GM06990 (cell line): Measurements from ENCODE around the gene IKZF2.

Source experiments
- DNase-seq: peaks from one replicate; pipeline ENCODE4 v3.0.0-alpha.2; 2011; ENCODE audit not compliant: insufficient read length; ENCODE audit errors: extremely low read depth
- H3K27me3 ChIP-seq: replicated peaks from 2 replicates; pipeline ENCODE4 v1.6.0; 2011; ENCODE audit warnings: low read length; ENCODE audit not compliant: control insufficient read depth, insufficient read depth
- H3K36me3 ChIP-seq: 2 replicates; pipeline ENCODE4 v1.5.1; 2011; ENCODE audit warnings: low read length; ENCODE audit not compliant: control insufficient read depth, insufficient read depth
- H3K4me3 ChIP-seq: replicated peaks from 2 replicates; pipeline ENCODE4 v1.5.1; 2011; ENCODE audit warnings: low read depth, mild to moderate bottlenecking, control low read depth, low read length
- CTCF ChIP-seq: IDR thresholded peaks from 2 replicates; pipeline ENCODE4 v1.5.1; 2011; ENCODE audit warnings: low read length, control low read depth, mild to moderate bottlenecking, inconsistent platforms; ENCODE audit not compliant: insufficient read depth, poor library complexity, severe bottlenecking

Gene IKZF2

DNA sequence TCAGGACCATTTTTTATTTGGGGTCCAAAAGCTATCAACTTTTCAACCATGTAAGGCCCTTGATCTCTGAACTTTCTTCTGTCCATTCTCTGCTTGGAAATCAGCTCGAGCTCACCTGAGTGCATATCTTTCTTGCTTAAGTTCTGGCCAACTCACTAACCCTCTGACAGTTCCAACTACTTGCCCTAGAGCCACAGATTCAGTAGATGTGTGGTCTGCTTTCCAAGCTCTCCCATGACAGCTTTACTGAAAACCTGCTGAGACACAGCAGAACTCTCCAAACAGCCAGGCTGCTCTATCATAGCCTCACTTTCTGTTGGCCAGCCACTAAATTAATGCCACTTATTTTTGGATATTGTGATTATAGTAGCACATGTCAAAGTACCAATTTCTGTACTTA, 21.2 kb upstream of the IKZF2 start:
- H3K27me3 ChIP-seq, result no peaks in the 10 kb centered on the region
- H3K36me3 ChIP-seq, result no peaks in the 10 kb centered on the region
- no peak overlapping the region for H3K4me3 ChIP-seq
- TF ChIP-seq CTCF, result no peak
- DNase-seq, result no peak

GRCh38 chr2:213171147-213171546, 19.7 kb upstream of the IKZF2 start:
- DNase-seq, result no peak
- no peaks in the 10 kb centered on the region for H3K27me3 ChIP-seq
- H3K36me3 ChIP-seq, result no peaks in the 10 kb centered on the region
- no peak overlapping the region for H3K4me3 ChIP-seq
- TF ChIP-seq CTCF, result no peak

GRCh38 chr2:213167271-213167930, 16.0 kb upstream of the IKZF2 start:
- H3K27me3 ChIP-seq, result no peaks in the 10 kb centered on the region
- TF ChIP-seq CTCF, result no peak
- H3K4me3 ChIP-seq, result no peak overlapping the region
- no peak for DNase-seq
- H3K36me3 ChIP-seq, result no peaks in the 10 kb centered on the region

- no peak for TF ChIP-seq CTCF
- H3K36me3 ChIP-seq, result no peaks in the 10 kb centered on the region
- peak; percentile 76 for DNase-seq
- no peaks in the 10 kb centered on the region for H3K27me3 ChIP-seq
- no peak overlapping the region for H3K4me3 ChIP-seq
Measured at GRCh38 chr2:213166109-213166508, 14.7 kb upstream of the IKZF2 start.

DNA sequence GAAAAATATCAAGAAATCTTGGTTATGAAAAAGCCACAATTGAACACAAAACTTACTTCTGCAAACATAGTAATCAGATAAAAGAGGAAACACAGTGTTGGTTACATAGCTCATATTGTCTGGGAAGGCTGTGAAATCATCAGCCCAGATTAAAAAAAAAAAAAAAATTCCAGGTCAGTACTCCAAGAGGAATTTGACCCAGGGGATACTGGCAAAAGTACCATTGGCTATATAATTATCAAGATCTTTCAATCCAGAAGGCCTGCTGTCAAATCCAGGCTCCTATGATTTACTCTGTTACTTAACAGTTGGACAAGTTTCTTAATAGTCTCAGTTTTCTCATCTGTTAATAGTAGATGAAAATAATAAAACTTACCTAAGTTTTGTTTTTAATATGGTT, 12.9 kb upstream of the IKZF2 start:
- DNase-seq, result no peak
- H3K4me3 ChIP-seq, result no peak overlapping the region
- H3K36me3 ChIP-seq, result no peaks in the 10 kb centered on the region
- H3K27me3 ChIP-seq, result no peaks in the 10 kb centered on the region
- TF ChIP-seq CTCF, result no peak
